Activated T-cell treated with anti-CD3 and anti-CD28 coated beads for 1 hour (primary cell): ENCODE results near the gene IGFBP1.
"Not testable (repeated sequence)": the region's sequence is repeated elsewhere in the genome, so short reads cannot be mapped to it uniquely, and the experiment has no call there.

Experiments
- DNase-seq: peaks from one replicate; pipeline ENCODE4 v3.0.0-alpha.2; 2020; ENCODE audit warnings: low read depth

The IGFBP1 gene

GRCh38 chr7:45938626-45939302 lies 50.5 kb downstream of the IGFBP1 start:
- DNase-seq = no peak

- DNase-seq = no peak
Observed at GRCh38 chr7:45939574-45939973, 51.3 kb downstream of the IGFBP1 start.

GRCh38 chr7:45940237-45940781 lies 52.0 kb downstream of the IGFBP1 start:
- DNase-seq = not testable (repeated sequence)

- DNase-seq = no peak
Observed at GRCh38 chr7:45940939-45941338, 52.7 kb downstream of the IGFBP1 start.
